Lower leg skin (tissue), 4 donors: Measurements from ENCODE around the gene RAPGEF6. TPM values are rescaled to one million over a fixed set of nuclear protein-coding genes. Genes with fewer than 3 reads are reported as not detected.
A peak's percentile ranks its signal among the peaks of the same experiment; 100 is the strongest.

ENCODE experiments used
- DNase-seq, 2 donors: peaks; one replicate each; pipeline ENCODE4 v3.0.0-alpha.2; 2019; ENCODE audit warnings: low spot score in 2 of 2
- H3K4me3 ChIP-seq: fragments of 200-600 bp; sonication (generic); 2 replicates; pipeline ENCODE4 v1.5.1; 2017; ENCODE audit warnings: mild to moderate bottlenecking, low read depth; ENCODE audit not compliant: poor library complexity, severe bottlenecking
- POLR2A ChIP-seq, 2 donors: fragments of 450-650 bp; IDR thresholded peaks; one replicate each; pipeline ENCODE4 v1.6.1; 2016 to 2017; ENCODE audit warnings: antibody characterized with exemption in 2 of 2, mild to moderate bottlenecking in 1 of 2, moderate library complexity in 1 of 2
- WGBS, 2 donors: methylation state at CpG; one replicate each; pipeline ENCODE4 v1.1.5; 2018; 5-methylcytosine and 5-hydroxymethylcytosine counted together
- intact Hi-C: fragments of 100-400 bp; cut with DNase I; formaldehyde crosslinking; loops from one replicate; pipeline ENCODE4 v1.15.0; 2023; ENCODE audit warnings: low total_unique reads
- total RNA-seq, 4 donors: library from RNA; depleted of rRNA; stranded (reverse); fragments of >200 nt; gene quantifications; one replicate each; pipeline ENCODE4 v1.1.0, GENCODE V29; 2016
- TF ChIP-seq, protein P1 (sequence below), 3 donors: fragments of 450-650 bp; IDR thresholded peaks; one replicate each; pipeline ENCODE4 v1.5.1; 2016; ENCODE audit warnings: antibody characterized with exemption in 3 of 3, mild to moderate bottlenecking in 3 of 3, moderate library complexity in 2 of 3

Gene RAPGEF6, protein sequence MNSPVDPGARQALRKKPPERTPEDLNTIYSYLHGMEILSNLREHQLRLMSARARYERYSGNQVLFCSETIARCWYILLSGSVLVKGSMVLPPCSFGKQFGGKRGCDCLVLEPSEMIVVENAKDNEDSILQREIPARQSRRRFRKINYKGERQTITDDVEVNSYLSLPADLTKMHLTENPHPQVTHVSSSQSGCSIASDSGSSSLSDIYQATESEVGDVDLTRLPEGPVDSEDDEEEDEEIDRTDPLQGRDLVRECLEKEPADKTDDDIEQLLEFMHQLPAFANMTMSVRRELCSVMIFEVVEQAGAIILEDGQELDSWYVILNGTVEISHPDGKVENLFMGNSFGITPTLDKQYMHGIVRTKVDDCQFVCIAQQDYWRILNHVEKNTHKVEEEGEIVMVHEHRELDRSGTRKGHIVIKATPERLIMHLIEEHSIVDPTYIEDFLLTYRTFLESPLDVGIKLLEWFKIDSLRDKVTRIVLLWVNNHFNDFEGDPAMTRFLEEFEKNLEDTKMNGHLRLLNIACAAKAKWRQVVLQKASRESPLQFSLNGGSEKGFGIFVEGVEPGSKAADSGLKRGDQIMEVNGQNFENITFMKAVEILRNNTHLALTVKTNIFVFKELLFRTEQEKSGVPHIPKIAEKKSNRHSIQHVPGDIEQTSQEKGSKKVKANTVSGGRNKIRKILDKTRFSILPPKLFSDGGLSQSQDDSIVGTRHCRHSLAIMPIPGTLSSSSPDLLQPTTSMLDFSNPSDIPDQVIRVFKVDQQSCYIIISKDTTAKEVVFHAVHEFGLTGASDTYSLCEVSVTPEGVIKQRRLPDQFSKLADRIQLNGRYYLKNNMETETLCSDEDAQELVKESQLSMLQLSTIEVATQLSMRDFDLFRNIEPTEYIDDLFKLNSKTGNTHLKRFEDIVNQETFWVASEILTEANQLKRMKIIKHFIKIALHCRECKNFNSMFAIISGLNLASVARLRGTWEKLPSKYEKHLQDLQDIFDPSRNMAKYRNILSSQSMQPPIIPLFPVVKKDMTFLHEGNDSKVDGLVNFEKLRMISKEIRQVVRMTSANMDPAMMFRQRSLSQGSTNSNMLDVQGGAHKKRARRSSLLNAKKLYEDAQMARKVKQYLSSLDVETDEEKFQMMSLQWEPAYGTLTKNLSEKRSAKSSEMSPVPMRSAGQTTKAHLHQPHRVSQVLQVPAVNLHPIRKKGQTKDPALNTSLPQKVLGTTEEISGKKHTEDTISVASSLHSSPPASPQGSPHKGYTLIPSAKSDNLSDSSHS (N-terminal part only)
- total RNA-seq: 10 to 100 TPM; 16.8 to 20.2 (median 18.9) TPM

DNA sequence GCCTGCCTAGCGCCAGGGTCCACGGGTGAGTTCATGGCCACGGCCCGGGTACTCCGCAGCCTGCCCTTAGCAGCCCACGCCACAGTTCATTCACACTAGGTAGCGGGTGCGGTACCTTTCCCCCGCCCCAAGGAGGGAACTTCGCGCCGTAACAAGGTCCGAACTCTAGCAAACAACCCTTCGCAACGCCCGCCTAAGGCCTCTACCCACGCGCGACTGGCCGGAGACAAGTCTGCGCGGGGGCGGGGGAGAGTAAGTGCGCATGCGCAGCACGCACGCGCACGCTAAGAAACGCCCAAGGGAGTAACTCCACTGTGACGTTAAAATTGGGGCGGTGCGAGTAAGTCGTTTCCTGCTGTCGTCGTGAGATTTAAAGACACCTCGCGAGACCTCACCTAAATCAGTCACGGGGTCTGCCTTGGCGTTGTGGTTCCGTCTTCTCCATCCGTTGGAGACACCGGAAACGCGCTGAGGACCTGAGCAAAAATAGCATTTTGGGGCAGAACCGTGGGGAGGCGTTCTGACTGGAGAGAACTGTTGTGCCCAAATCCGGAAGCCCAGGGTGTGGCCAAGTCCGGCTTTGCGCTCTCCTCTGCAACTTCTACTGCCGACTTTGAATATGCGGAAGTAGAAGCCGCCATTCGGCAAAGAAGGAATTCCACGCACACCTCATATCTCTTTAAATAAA lies at the start of gene RAPGEF6:
Gene RAPGEF6, minus strand, starts transcription at position 234 of the 688 bp plus-strand sequence. Its CDS starts 199 bp downstream, at position 35.
- WGBS, 2 donors: 0 to 1% methylated on average over 46 to 53 of the region's 55 CpGs

DNA sequence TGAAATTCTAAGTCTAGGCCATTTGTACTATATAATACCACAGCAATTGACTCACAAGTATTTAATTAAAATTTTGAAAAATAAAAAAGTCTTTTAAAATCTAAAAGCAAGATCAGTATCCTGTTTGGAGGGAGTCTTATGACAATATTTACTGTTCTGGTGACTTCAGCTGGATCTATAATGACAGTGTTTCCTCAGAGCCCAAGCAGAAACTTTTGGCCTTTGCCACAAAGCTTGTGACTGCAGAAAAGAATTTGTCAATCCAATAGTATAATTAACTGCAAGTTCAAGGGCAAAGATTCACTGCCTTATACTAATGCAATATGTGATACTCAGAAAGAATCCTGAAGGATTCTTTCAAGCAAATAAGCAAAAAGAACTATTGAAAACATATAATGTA lies 49.6 kb upstream of the RAPGEF6 start:
- intact Hi-C loops: no loop called here
- no peak for DNase-seq
- TF ChIP-seq, protein P1, sequence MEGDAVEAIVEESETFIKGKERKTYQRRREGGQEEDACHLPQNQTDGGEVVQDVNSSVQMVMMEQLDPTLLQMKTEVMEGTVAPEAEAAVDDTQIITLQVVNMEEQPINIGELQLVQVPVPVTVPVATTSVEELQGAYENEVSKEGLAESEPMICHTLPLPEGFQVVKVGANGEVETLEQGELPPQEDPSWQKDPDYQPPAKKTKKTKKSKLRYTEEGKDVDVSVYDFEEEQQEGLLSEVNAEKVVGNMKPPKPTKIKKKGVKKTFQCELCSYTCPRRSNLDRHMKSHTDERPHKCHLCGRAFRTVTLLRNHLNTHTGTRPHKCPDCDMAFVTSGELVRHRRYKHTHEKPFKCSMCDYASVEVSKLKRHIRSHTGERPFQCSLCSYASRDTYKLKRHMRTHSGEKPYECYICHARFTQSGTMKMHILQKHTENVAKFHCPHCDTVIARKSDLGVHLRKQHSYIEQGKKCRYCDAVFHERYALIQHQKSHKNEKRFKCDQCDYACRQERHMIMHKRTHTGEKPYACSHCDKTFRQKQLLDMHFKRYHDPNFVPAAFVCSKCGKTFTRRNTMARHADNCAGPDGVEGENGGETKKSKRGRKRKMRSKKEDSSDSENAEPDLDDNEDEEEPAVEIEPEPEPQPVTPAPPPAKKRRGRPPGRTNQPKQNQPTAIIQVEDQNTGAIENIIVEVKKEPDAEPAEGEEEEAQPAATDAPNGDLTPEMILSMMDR (IDR thresholded peaks at IDR 0.05): no peak
- no peak for TF ChIP-seq POLR2A (IDR thresholded peaks at IDR 0.05)
- no peak overlapping the region for H3K4me3 ChIP-seq

More for the DNA sequence above, at the start of gene RAPGEF6:
- TF ChIP-seq POLR2A (IDR thresholded peaks at IDR 0.05): peak in 1 of 2 donors; percentile 51
- TF ChIP-seq, protein P1 (IDR thresholded peaks at IDR 0.05): no peak
- peak within 1 kb of the TSS; percentile 88 for H3K4me3 ChIP-seq
- peak; percentile 99 to 100 for DNase-seq
- intact Hi-C loops: no loop called here

DNA sequence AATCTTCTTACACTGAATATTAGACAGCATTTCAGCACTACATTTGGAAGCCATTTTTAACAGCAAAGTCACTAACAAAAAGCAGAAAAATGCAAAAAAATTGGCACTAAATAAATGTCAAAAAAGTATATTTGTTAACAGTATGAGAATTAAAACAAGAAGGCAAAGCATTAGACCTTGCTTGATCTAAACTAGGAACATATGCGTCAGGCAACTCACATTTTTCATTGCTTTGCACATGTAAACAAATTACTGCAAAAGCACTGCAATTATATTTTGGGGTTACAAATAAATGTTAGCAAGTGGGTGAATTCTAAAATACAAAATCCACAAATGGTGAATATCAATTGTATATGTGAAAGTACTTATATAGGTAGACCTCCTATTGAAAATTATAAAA lies 49.0 kb upstream of the RAPGEF6 start:
- TF ChIP-seq POLR2A (IDR thresholded peaks at IDR 0.05): no peak
- TF ChIP-seq, protein P1 (IDR thresholded peaks at IDR 0.05): no peak
- DNase-seq: no peak
- intact Hi-C loops: no loop called here
- 73 to 84% methylated on average over 1 of the region's 1 CpG for WGBS, 2 donors
- H3K4me3 ChIP-seq: no peak overlapping the region

GRCh38 chr5:131682826-131683225 lies 47.8 kb upstream of the RAPGEF6 start:
- no peak overlapping the region for H3K4me3 ChIP-seq
- TF ChIP-seq POLR2A (IDR thresholded peaks at IDR 0.05): no peak
- 88 to 91% methylated on average over 2 of the region's 2 CpGs for WGBS, 2 donors
- intact Hi-C loops: no loop called here
- no peak for DNase-seq

GRCh38 chr5:131682175-131682574 lies 47.1 kb upstream of the RAPGEF6 start:
- no peak overlapping the region for H3K4me3 ChIP-seq
- WGBS, 2 donors: 95 to 97% methylated on average over 5 of the region's 5 CpGs
- no peak for DNase-seq
- intact Hi-C loops: no loop called here
- TF ChIP-seq, protein P1 (IDR thresholded peaks at IDR 0.05): no peak
- no peak for TF ChIP-seq POLR2A (IDR thresholded peaks at IDR 0.05)
